ENCODE results near the gene TP53BP2.
"Not testable (repeated sequence)": the region's sequence is repeated elsewhere in the genome, so short reads cannot be mapped to it uniquely, and the experiment has no call there.

TP53BP2 gene

DNA sequence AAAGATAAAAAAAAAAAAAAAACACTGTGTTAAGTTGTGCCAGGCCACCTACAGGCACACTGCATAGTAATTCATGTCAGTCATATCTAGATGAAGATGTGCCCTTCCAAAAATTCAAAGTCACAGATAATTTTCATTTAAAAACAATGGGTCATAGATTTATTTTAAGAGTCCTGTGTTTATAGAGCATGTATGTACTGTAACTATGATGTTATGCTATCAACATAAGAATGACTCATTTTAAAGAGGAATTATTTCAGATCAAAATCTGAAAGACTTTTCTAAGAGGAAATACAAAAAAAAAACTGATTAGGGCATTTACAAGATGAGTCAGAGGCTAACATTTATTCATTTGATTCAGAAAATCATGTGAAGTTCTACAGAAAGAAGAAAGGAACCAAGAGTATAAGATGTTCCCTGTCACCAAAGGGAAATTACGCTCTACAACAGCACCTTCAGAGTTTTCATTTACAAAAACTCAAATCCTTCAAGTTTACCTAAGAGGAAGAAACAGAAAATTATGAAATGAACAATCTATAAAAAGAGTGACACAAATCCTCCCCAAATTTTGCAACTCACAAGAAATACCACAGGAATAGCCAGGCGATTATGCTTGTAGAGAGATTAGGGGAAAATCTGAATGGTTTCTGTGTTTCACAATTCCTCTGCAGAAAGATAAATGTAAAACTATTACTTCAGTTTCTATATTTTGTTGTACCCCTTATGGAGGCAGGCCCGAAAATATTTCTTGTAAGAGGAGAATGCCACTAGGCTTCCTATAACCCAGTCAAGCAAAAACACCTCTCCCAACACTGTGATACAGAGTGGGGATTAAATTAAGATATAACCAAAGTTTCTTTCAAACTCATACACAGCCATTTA is 13.8 kb downstream of the TP53BP2 start:
- DNase-seq (ENCODE audit: low read depth in 4 of 4, low spot score in 1 of 4): no peak

DNA sequence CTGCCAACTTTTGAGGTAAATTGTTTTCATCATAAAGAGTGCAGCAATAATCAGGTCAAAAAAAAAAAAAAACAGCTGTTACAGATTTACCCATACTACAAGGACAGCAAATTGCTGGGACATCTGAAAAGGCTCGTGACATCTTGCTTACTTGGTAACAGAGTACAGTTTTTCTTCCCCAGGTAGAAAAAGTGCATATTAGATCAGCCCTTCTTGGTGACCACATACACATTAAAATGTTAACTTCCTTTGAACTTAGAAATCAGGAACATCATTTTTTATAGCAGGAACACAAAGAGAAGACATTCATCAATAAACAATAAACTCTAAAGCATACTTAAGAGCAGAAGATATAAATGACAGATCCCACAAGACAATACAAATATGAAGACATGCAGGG is 16.1 kb downstream of the TP53BP2 start:
- DNase-seq (ENCODE audit: low read depth in 4 of 4, low spot score in 1 of 4): no peak

DNA sequence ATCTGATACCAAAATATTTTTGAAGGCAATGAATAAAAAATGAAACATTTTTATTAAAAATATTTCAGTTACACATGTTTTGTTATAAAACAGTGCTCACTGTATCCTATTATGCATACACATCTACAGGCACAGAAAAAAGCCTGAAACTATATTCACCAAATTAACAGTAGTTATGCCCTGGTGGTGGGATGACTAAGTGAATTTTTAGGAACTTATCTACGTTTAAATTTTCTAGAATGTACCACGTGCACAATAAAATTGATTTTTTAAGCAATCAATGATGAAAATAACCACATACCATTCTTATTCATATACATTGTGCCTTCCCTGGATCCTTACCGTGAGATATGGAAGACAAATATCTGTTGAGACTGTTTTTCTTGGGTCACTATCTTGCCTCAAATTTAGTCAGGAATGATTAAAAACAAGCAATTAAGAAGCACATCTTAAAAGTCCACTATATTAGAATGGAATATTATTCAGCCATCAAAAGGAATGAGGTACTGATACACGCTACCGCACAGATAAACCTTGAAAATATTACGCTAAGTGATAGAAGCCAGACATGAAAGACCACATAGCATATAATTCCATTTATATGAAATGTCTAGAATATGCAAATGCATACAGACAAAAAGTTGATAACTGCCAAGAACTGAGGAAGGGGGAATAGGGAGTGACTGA is 17.4 kb downstream of the TP53BP2 start:
- no peak for DNase-seq (ENCODE audit: low read depth in 4 of 4, low spot score in 1 of 4)

DNA sequence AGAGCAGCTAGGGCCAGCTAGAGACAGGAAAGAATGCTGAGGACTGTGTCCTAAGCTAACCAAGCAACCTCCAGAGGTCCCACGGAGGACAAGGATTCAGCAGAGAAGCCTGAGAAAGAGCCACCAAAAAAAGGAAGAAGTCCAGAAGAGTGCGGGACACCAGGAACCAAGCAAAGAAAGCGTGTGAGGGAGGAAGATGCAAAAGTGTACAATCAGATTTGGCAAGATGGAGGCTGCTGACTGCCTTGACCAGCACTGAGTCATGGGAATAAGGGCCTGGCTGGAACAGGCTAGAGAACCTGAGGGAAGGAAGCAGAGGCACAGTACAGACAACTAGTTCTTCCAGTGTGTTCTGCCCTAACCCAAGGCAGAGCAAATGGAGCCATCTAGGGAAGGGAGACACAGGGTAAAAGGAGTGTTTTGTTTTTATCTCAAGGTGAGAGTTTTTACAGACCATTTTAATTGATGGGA is 18.5 kb downstream of the TP53BP2 start:
- no peak for DNase-seq (ENCODE audit: low read depth in 4 of 4, low spot score in 1 of 4)

DNA sequence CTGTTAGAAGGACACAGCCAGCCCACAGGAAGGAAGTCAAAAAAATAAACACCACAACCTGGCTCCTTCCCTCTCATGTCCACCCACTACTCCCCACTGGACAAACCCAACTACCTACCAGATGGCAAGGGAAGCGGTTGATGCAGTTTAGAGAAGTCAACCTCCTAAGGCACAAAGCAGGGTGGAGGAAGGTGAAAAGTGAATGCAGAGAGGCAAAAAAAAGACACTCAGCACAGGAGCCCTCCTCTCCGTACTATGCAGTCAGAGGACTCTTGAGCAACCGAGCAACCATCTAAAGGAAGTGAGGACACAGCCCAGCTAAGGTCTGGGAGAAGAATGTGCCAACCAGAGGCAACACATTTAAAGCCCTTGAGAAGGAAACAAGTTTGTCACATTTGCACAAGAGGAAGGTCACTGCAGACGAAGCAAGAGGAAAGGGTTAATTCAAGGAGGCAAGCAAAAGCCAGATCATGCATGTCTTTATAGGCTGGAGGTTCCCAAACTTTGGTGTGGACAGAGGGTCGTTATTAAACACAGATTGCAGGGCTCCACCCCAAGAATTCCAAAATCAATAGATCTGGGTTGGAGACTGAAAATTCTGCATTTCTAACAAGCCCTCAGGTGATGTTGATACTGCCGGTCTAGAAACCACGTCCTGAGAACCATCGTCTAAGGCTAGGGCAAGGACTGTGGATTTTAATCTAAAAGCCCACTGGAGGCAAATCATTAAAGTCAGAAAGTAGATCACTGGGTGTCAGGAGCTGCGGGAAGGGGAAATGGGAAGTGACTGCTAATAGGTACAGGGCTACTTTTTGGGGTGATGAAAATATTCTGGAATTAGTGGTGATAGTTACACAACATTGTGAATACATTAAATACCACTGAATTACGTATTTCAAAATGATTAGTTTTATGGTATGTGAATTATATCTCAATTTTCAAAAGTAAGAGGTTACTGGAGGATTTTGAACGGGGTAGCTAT is 19.7 kb downstream of the TP53BP2 start:
- no peak for DNase-seq (ENCODE audit: low read depth in 4 of 4, low spot score in 1 of 4)

- no peak for DNase-seq (ENCODE audit: low read depth in 4 of 4, low spot score in 1 of 4)
Observed at GRCh38 chr1:223824712-223825111, 21.0 kb downstream of the TP53BP2 start.

GRCh38 chr1:223824287-223824686 is 21.5 kb downstream of the TP53BP2 start:
- no peak for DNase-seq (ENCODE audit: low read depth in 4 of 4, low spot score in 1 of 4)

GRCh38 chr1:223820971-223821370 is 24.8 kb downstream of the TP53BP2 start:
- DNase-seq (ENCODE audit: low read depth in 4 of 4, low spot score in 1 of 4): no peak

GRCh38 chr1:223820515-223820858 is 25.3 kb downstream of the TP53BP2 start:
- DNase-seq (ENCODE audit: low read depth in 4 of 4, low spot score in 1 of 4): no peak

GRCh38 chr1:223819730-223820514 is 25.8 kb downstream of the TP53BP2 start:
- no peak for DNase-seq (ENCODE audit: low read depth in 4 of 4, low spot score in 1 of 4)

DNA sequence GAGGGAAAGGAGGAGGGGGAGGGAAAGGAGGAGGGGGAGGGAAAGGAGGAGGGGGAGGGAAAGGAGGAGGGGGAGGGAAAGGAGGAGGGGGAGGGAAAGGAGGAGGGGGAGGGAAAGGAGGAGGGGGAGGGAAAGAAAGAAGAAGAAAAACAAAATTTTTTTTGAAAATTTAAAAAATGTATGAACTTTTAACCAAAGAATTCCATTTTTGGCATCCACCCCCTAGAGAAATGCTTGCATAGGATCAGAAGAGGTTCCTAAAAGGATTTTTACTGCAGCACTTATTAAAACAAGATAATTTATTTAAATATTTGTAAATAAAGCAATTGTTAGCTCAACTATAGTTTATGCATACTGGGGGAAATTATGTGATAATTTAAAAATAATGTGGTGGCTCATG is 28.5 kb downstream of the TP53BP2 start:
- not testable (repeated sequence) for DNase-seq (ENCODE audit: low read depth in 4 of 4, low spot score in 1 of 4)

- DNase-seq (ENCODE audit: low read depth in 4 of 4, low spot score in 1 of 4): no peak
Observed at GRCh38 chr1:223815865-223816264, 29.9 kb downstream of the TP53BP2 start.

- no peak for DNase-seq (ENCODE audit: low read depth in 4 of 4, low spot score in 1 of 4)
Observed at GRCh38 chr1:223815020-223815853, 30.5 kb downstream of the TP53BP2 start.

DNA sequence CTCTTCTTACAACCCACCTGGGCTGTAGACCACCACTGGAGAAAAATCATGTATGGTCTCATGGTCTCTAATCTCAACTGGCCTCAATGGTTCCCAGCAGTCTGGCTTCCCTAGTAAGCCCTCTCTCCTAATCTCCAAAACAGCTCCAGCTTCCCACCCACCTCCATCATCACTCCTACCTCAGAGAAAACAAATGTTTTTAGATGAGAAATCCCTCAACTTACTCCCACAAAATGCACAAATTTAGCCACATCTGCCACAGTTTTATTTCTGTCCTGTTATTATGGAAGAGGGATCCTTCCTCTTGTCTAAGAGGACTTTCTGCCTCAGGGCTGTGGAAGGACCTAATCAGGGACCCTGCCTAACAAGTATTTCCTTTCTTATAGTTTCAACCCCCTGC is 32.1 kb downstream of the TP53BP2 start:
- no peak for DNase-seq (ENCODE audit: low read depth in 4 of 4, low spot score in 1 of 4)

- DNase-seq (ENCODE audit: low read depth in 4 of 4, low spot score in 1 of 4): no peak
Observed at GRCh38 chr1:223811634-223812101, 34.1 kb downstream of the TP53BP2 start.

GRCh38 chr1:223810586-223810985 is 35.2 kb downstream of the TP53BP2 start:
- DNase-seq (ENCODE audit: low read depth in 4 of 4, low spot score in 1 of 4): no peak

DNA sequence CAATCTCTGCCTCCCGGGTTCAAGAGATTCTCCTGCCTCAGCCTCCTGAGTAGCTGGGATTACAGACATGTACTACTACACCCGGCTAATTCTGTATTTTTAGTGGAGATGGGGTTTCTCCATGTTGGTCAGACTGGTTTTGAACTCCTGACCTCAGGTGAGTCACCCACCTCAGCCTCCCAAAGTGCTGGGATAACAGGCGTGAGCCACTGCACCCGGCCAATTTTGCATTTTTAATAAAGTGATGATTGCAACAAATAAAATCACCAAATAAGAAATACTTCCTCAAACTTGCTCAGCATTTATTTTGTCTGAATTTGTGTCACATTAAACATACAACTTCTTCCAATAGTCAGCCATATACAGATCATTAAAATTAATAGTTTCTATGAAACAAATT is 35.8 kb downstream of the TP53BP2 start:
- not testable (repeated sequence) for DNase-seq (ENCODE audit: low read depth in 4 of 4, low spot score in 1 of 4)

DNA sequence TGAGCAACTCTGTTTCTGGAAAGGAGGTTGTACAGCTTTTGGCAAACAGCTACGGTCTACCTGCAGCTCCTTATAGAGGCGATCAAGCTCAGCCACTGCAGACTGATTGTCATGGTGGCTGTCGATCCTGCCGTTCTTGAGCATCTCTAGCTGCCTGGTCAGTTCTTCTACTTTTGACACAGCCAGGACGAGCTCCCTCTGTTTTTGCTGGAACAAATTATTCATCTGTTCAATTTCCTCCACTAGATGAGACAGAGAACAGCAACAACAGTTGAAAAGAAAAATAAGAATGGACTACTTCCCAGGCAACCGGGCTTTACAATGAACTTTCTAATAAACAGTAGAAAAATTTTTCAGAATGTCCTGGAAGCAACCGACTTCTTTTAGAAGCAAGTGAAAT is 42.5 kb downstream of the TP53BP2 start:
- no peak for DNase-seq (ENCODE audit: low read depth in 4 of 4, low spot score in 1 of 4)

GRCh38 chr1:223802602-223803001 is 43.1 kb downstream of the TP53BP2 start:
- DNase-seq (ENCODE audit: low read depth in 4 of 4, low spot score in 1 of 4): no peak

Data from stimulated activated CD4-positive, alpha-beta T cell treated with anti-CD3 and anti-CD28 coated beads, Interleukin-1b, Interleukin-23, amount 100 ng/mL, for 24 hours (primary cell).